Endothelial cell of umbilical vein (primary cell): ENCODE results near the gene PPIA. TPM values are rescaled to one million over a fixed set of nuclear protein-coding genes. Genes with fewer than 3 reads are reported as not detected.

Experiments used
- BruUV-seq: library from RNA; stranded (reverse); fragments of 400-500 nt; replicated peaks from 2 replicates; lab custom pipeline; 2021; lab: Mats Ljungman, UMichigan
- CTCF ChIA-PET: fragments of 300-600, 350-600 bp; sonication (Branson Sonifier 250); formaldehyde crosslinking; loops from one replicate; lab custom pipeline; 2021; ENCODE audit warnings: antibody characterized with exemption, inconsistent platforms; lab: Charles Lee
- POLR2A ChIA-PET: fragments of 300-600, 350-600 bp; sonication (Branson Sonifier 250); formaldehyde crosslinking; loops from one replicate; lab custom pipeline; 2021; ENCODE audit warnings: antibody characterized with exemption, inconsistent platforms; lab: Charles Lee
- DNase-seq: peaks from one replicate; pipeline ENCODE4 v3.0.0-alpha.2; 2011; ENCODE audit warnings: low read depth, low spot score
- FAIRE-seq: peaks from 2 replicates; lab custom pipeline; 2011; peaks lifted over from hg19 to GRCh38; lab: Jason Lieb, UNC
- H2AFZ ChIP-seq: 2 replicates; pipeline ENCODE4 v1.6.0; 2012; ENCODE audit warnings: low read depth, low read length, control low read depth, inconsistent platforms
- H3K27ac ChIP-seq: 2 replicates; pipeline ENCODE4 v1.5.1; 2011; ENCODE audit warnings: low read depth, mild to moderate bottlenecking, control low read depth, low read length, moderate library complexity; ENCODE audit not compliant: insufficient read depth
- H3K27me3 ChIP-seq, 2 experiments: 2 replicates each; pipeline versions ENCODE4 v1.6.0 to v1.6.1; 2011; ENCODE audit warnings: low read length in 2 of 2, mixed read lengths in 1 of 2; ENCODE audit not compliant: control insufficient read depth in 2 of 2, insufficient read depth in 2 of 2
- H3K36me3 ChIP-seq, 2 experiments: 2 replicates in 1 of 2; 3 replicates in 1 of 2; pipeline ENCODE4 v1.5.1; 2011; ENCODE audit warnings: low read length in 2 of 2, mild to moderate bottlenecking in 1 of 2, moderate library complexity in 1 of 2; ENCODE audit not compliant: control insufficient read depth in 2 of 2, insufficient read depth in 2 of 2; ENCODE audit errors: extremely low read depth in 1 of 2
- H3K4me1 ChIP-seq: 3 replicates; pipeline ENCODE4 v1.5.1; 2011; ENCODE audit warnings: mild to moderate bottlenecking, low read length; ENCODE audit not compliant: control insufficient read depth, insufficient read depth; ENCODE audit errors: extremely low read depth
- H3K4me2 ChIP-seq: 2 replicates; pipeline ENCODE4 v1.6.1; 2011; ENCODE audit warnings: low read length, control low read depth, mixed read lengths; ENCODE audit not compliant: insufficient read depth
- H3K4me3 ChIP-seq, 3 experiments: fragments of 200-600 bp in 1 of 3; sonication (generic), shearing (Covaris generic) in 1 of 3; replicated peaks in 1 of 3; 2 replicates each; pipeline ENCODE4 v1.5.1; 2011 to 2016; ENCODE audit warnings: control low read depth in 3 of 3, low read length in 3 of 3, mild to moderate bottlenecking in 2 of 3, inconsistent platforms in 1 of 3, low read depth in 1 of 3, moderate library complexity in 1 of 3; ENCODE audit not compliant: insufficient read depth in 1 of 3
- H3K79me2 ChIP-seq: 2 replicates; pipeline ENCODE4 v1.6.0; 2012; ENCODE audit warnings: low read length, inconsistent platforms; ENCODE audit not compliant: control insufficient read depth, insufficient read depth
- H3K9ac ChIP-seq: replicated peaks from 2 replicates; pipeline ENCODE3; 2011; ENCODE audit warnings: low read length, control low read depth; ENCODE audit not compliant: insufficient read depth; ENCODE audit errors: extremely low read depth
- H3K9me1 ChIP-seq: replicated peaks from 3 replicates; pipeline ENCODE4 v1.6.0; 2011; ENCODE audit warnings: mild to moderate bottlenecking, low read length; ENCODE audit not compliant: control insufficient read depth, insufficient read depth; ENCODE audit errors: extremely low read depth
- H3K9me3 ChIP-seq: replicated peaks from 2 replicates; pipeline ENCODE4 v1.5.1; 2012; ENCODE audit warnings: low read length, inconsistent platforms; ENCODE audit not compliant: control insufficient read depth, insufficient read depth
- H4K20me1 ChIP-seq: replicated peaks from 2 replicates; pipeline ENCODE3; 2011; ENCODE audit warnings: mild to moderate bottlenecking, low read length; ENCODE audit not compliant: control insufficient read depth, insufficient read depth; ENCODE audit errors: extremely low read depth
- CTCF ChIP-seq, 2 donors: IDR thresholded peaks; 1 replicate in 1 of 2; 2 replicates in 1 of 2; pipeline ENCODE4 v1.5.1; 2011; ENCODE audit warnings: low read length in 2 of 2, mild to moderate bottlenecking in 2 of 2, moderate library complexity in 2 of 2, control low read depth in 1 of 2, inconsistent platforms in 1 of 2, low read depth in 1 of 2; ENCODE audit not compliant: insufficient read depth in 1 of 2; ENCODE audit errors: extremely low read depth in 1 of 2
- EZH2 ChIP-seq: IDR thresholded peaks from 2 replicates; pipeline ENCODE4 v1.6.1; 2012; ENCODE audit warnings: borderline replicate concordance, low read depth, mild to moderate bottlenecking, moderate library complexity, low read length, inconsistent platforms; ENCODE audit not compliant: severe bottlenecking
- FOS ChIP-seq: IDR thresholded peaks from 2 replicates; pipeline ENCODE4 v1.6.1; 2011; ENCODE audit warnings: mild to moderate bottlenecking, low read length, moderate library complexity, borderline replicate concordance; ENCODE audit not compliant: insufficient read depth
- GATA2 ChIP-seq: IDR thresholded peaks from 2 replicates; pipeline ENCODE4 v1.7.0; 2011; ENCODE audit warnings: low read depth, mild to moderate bottlenecking, moderate library complexity, mixed read lengths, low read length; ENCODE audit not compliant: insufficient read length, insufficient read depth
- JUN ChIP-seq: IDR thresholded peaks from 2 replicates; pipeline ENCODE4 v1.6.1; 2011; ENCODE audit warnings: borderline replicate concordance, low read depth; ENCODE audit not compliant: insufficient read length, insufficient read depth
- MYC ChIP-seq: IDR thresholded peaks from one replicate; pipeline ENCODE4 v1.6.1; 2011; ENCODE audit warnings: mild to moderate bottlenecking, low read depth, low read length
- POLR2A ChIP-seq: IDR thresholded peaks from 2 replicates; pipeline ENCODE4 v1.6.1; 2012; ENCODE audit warnings: low read depth, mild to moderate bottlenecking, control low read depth, low read length
- POLR2AphosphoS5 ChIP-seq: IDR thresholded peaks from 2 replicates; pipeline ENCODE4 v1.6.1; 2012; ENCODE audit warnings: low read depth, mild to moderate bottlenecking, control low read depth, low read length, moderate library complexity; ENCODE audit not compliant: insufficient read depth
- dilution Hi-C: fragments of 300-500 bp; cut with MboI; formaldehyde crosslinking; loops from one replicate; pipeline ENCODE4 v1.15.0; 2019; ENCODE audit warnings: low sequenced_read_pairs; ENCODE audit not compliant: extremely low pct_ligation_motif_present
- intact Hi-C: fragments of 100-400 bp; cut with micrococcal nuclease; formaldehyde crosslinking; loops from one replicate; pipeline ENCODE4 v1.10.0; 2022
- polyA plus RNA-seq, 4 experiments: library from polyadenylated mRNA; depleted of rRNA in 3 of 4; stranded (reverse) in 3 of 4; unstranded in 1 of 4; fragments of >200 nt; gene quantifications; 2 replicates each; pipeline versions ENCODE4 v1.2.1 to v1.2.3, GENCODE V29; 2011 to 2012; ENCODE audit warnings: missing spikeins in 1 of 4
- total RNA-seq: library from RNA; stranded (reverse); gene quantifications from 2 replicates; pipeline ENCODE4 v1.2.3, GENCODE V29; 2021
- TF ChIP-seq, protein P1 (sequence below): IDR thresholded peaks from 2 replicates; pipeline ENCODE4 v1.6.1; 2011; ENCODE audit not compliant: insufficient read depth, insufficient read length

PPIA gene
- total and polyA plus RNA-seq, 2 donors (not counting 3 experiments of a cell fraction or from before 2014, with no cell fraction given): 2,602 to 5,159 TPM

DNA sequence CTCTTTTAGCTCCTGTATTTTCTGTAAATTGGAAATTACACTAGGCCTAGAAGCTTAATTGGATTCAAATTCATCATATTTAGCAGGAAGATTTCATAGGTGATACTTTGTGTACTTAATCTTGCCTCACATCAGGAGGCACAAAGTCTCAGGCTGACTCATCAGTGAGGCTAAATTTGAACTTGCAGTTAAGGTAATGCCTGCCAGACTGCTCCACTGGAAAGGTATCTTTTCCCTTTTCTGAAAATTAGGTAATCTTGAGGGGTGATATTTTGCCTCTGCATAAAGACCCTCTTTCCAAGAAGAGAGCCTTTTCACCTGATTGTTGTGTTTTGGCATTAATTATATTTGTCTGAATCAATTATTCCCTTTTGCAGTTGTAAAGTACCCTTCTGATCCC is 14.6 kb downstream of the PPIA start:
- no peak for DNase-seq
- no peaks in the 10 kb centered on the region for H3K4me1 ChIP-seq
- intact Hi-C loops (no loop called here), dilution Hi-C loops (no loop called here)
- ChIA-PET POLR2A (no interaction called here), CTCF (interaction anchor here (1.0 to 1.8 kb wide), 3 partner anchors 13 to 36 kb away, joined by 4 to 5 read pairs (median 4); no protein-coding TSS in a partner anchor)
- H2AFZ ChIP-seq: no peak overlapping the region
- no peaks in the 10 kb centered on the region for H3K9me3 ChIP-seq
- no peak overlapping the region for H3K27ac ChIP-seq
- peak; percentile 80 for FAIRE-seq
- H3K36me3 ChIP-seq: no peaks in the 10 kb centered on the region
- H3K27me3 ChIP-seq: no peaks in the 10 kb centered on the region
- BruUV-seq: no TSS peak
- H3K9me1 ChIP-seq: no peaks in the 10 kb centered on the region
- no peak overlapping the region for H3K4me3 ChIP-seq
- peak; percentile 19 for TF ChIP-seq FOS
- TF ChIP-seq EZH2: no peak
- H3K79me2 ChIP-seq: no peaks in the 10 kb centered on the region
- no peak overlapping the region for H3K9ac ChIP-seq
- H3K4me2 ChIP-seq: no peak overlapping the region
- H4K20me1 ChIP-seq: no peaks in the 10 kb centered on the region

DNA sequence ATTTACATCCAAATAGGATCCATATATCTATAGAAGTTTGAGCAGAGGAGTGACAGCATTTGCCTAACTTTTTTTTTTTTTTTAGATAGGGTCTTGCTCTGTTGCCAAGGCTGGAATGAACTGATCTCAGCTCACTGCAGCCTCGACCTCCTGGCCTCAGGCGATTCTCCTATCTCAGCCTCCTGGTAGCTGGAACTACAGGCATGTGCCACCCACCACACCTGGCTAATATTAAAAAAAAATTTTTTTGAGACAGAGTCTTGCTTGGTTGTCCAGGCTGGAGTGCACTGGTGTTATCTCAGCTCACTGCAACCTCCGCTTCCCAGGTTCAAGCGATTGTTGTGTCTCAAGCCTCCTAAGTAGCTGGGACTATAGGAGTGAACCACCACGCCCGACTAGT is 15.1 kb downstream of the PPIA start:
- CTCF ChIA-PET: interaction anchor here (0.9 to 1.7 kb wide), 3 partner anchors 15 to 163 kb away, joined by 3 to 4 read pairs (median 4); no protein-coding TSS in a partner anchor
- POLR2A ChIA-PET: no interaction called here

More for the DNA sequence above, 15.1 kb downstream of the PPIA start:
- no TSS peak for BruUV-seq
- no peak overlapping the region for H3K4me2 ChIP-seq
- H3K9ac ChIP-seq: no peak overlapping the region
- FAIRE-seq (no peak), DNase-seq (no peak)
- H3K27ac ChIP-seq: no peak overlapping the region
- no peaks in the 10 kb centered on the region for H3K4me1 ChIP-seq
- H2AFZ ChIP-seq: no peak overlapping the region
- dilution Hi-C loops (no loop called here), intact Hi-C loops (no loop called here)
- no peaks in the 10 kb centered on the region for H3K9me3 ChIP-seq
- no peaks in the 10 kb centered on the region for H3K9me1 ChIP-seq
- TF ChIP-seq POLR2AphosphoS5 (no peak), CTCF (IDR thresholded peaks at IDR 0.05; ENCODE audit: extremely low read depth in 1 of 2, insufficient read depth in 1 of 2, low read depth in 1 of 2, low read length in 2 of 2) (no peak), FOS (no peak), JUN (no peak), POLR2A (no peak), MYC (no peak), GATA2 (no peak)
- TF ChIP-seq, protein P1, sequence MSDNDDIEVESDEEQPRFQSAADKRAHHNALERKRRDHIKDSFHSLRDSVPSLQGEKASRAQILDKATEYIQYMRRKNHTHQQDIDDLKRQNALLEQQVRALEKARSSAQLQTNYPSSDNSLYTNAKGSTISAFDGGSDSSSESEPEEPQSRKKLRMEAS: no peak
- H3K4me3 ChIP-seq: no peak overlapping the region
- no peaks in the 10 kb centered on the region for H3K27me3 ChIP-seq
- H3K79me2 ChIP-seq: no peaks in the 10 kb centered on the region
- H3K36me3 ChIP-seq: no peaks in the 10 kb centered on the region
- H4K20me1 ChIP-seq: no peaks in the 10 kb centered on the region
